Stimulated activated CD4-positive, alpha-beta T cell treated with anti-CD3 and anti-CD28 coated beads, TNF-alpha, amount 100 ng/mL, for 4 hours (primary cell): Measurements from ENCODE around the gene PLXNA2.

ENCODE experiments used
- DNase-seq, 3 experiments: peaks; one replicate each; pipeline ENCODE4 v3.0.0-alpha.2; 2020; ENCODE audit warnings: low read depth in 3 of 3

Gene PLXNA2

GRCh38 chr1:208024406-208024805 lies 219.8 kb downstream of the PLXNA2 start:
- DNase-seq, result no peak

DNA sequence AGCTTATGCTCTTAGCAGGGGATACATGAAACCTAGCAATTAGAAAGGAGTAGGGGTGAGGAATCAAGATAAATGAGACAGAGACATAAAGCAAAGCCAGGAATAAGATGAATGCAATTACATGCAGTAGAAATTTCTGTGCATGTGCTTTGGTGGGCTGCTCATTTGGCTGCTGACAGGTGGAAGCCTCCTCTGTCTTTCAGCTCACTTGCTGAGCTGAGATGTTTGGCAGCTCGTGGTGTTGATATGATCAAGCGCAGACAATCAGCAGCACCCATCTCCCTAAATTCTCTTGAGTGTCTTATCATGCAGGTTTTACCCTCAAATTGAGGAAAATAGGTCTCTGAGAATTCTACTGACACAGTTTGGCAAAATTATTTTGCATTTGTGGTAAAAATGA lies 224.9 kb downstream of the PLXNA2 start:
- DNase-seq, result no peak

GRCh38 chr1:208015255-208015654 lies 228.9 kb downstream of the PLXNA2 start:
- DNase-seq, result no peak

GRCh38 chr1:208013210-208013609 lies 231.0 kb downstream of the PLXNA2 start:
- no peak for DNase-seq

- no peak for DNase-seq
Measured at GRCh38 chr1:208012721-208013120, 231.5 kb downstream of the PLXNA2 start.

GRCh38 chr1:208010487-208011071 lies 233.6 kb downstream of the PLXNA2 start:
- DNase-seq, result no peak

GRCh38 chr1:208009706-208010444 lies 234.3 kb downstream of the PLXNA2 start:
- DNase-seq, result no peak

GRCh38 chr1:208009303-208009702 lies 234.9 kb downstream of the PLXNA2 start:
- DNase-seq, result no peak

- no peak for DNase-seq
Measured at GRCh38 chr1:208008534-208008933, 235.7 kb downstream of the PLXNA2 start.

- DNase-seq, result no peak
Measured at GRCh38 chr1:208007938-208008342, 236.2 kb downstream of the PLXNA2 start.

DNA sequence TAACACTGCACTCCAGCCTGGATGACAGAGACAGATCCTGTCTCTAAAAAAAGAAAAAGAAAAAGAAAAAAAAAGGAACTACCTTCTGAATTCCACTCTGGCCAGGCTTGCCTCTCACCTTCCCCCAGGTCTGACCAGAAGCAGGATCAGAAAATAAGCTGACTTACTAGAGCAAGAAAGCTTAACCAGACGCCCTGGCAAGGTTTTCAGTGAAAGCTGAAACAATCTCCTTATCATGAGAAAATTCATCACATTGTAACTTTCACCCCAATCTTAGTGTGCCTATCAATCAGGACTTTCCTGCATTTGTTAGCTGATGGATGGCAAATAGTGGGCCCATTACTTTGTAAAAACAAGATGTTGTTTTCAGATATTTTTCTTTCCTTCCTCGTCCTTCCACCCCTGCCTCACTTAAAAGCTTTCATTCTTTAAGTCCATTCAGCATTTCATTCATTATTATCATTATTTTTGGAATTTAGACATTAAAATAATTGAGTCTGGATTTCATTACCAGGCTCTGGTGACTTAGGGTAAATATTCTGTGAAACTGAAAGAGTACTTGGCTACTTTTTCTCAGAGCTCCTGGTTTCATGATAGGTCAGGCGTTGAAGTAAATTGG lies 236.8 kb downstream of the PLXNA2 start:
- DNase-seq, result no peak

- no peak for DNase-seq
Measured at GRCh38 chr1:208006258-208006920, 237.8 kb downstream of the PLXNA2 start.

DNA sequence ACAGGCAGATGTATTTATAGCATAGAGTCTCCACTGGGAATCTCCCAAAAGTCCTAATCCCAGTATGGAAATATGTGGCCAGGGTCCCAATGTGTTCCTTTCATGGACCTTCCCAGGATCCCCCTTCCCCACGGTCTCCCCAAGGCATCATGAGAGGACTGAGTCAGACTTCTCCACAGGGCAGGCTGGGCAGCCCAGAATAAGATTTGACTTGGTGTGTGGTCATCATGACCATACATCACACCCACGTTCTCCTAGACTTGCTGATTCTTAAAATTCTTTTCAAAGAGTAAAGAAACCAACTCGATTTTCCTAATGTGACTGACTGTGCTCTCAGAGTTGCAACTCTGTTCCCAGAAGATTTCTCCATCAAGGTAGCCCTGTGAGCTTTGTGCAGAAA lies 239.3 kb downstream of the PLXNA2 start:
- DNase-seq, result no peak

GRCh38 chr1:208003241-208003640 lies 240.9 kb downstream of the PLXNA2 start:
- no peak for DNase-seq

GRCh38 chr1:208002672-208003071 lies 241.5 kb downstream of the PLXNA2 start:
- no peak for DNase-seq

- DNase-seq, result no peak
Measured at GRCh38 chr1:208002078-208002477, 242.1 kb downstream of the PLXNA2 start.

GRCh38 chr1:208000504-208000903 lies 243.7 kb downstream of the PLXNA2 start:
- no peak for DNase-seq

- no peak for DNase-seq
Measured at GRCh38 chr1:207999972-208000371, 244.2 kb downstream of the PLXNA2 start.

GRCh38 chr1:207999274-207999915 lies 244.8 kb downstream of the PLXNA2 start:
- DNase-seq, result no peak

DNA sequence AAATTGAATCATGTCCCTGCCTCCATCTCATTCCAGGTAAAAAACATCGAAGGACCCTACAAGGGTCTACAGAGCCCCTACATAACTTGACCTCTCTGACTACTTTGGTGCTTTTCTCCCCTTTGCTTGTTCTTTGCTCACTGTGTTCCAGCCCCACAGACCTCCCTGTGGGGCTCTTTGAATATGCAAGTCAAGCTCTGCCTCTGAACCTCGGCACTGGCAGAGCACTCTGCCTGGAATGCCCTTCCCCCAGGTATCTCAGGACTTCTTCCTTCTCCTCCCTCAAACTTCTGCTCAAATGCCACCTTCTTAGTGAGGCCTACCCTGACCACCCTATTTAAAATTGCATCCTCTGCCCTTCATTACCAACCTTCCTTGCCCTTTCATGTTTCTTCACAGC lies 245.5 kb downstream of the PLXNA2 start:
- DNase-seq, result no peak

DNA sequence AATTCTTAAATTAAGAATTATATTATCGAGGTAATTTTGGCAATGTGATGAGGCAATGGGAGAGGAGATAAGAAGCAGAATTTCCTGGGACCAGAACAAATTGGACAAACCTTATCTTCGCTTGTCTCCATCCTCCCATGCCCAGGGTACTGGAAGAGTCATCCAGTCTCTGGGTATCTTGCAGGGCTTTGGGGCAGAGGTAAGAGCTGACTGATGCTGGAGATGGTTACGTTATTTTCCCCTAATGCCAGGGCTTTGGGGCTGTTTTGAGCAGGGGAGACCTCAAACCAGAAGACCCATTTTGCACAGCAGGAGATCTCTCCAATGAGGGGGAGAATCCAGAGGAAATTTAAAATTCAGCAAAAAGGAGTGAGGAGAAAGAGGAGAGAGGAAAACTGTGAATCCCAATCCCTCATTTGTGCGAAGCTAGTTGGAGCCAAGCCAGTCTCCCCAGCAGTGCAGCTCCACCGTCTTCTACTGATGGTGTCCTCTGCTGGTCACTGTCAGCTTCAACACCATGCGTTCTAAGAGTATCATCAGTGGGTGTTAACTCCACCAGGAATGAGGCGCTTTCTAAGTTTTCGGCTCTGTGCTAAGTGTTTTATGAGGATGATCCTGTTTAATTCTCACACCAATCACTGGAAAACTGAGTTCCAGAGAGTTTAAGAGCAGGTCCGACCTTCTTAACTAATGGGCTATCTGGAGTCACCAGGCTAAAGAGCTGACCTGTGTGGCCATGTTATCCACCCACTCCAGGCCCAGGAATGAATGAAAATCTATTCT lies 246.5 kb downstream of the PLXNA2 start:
- peak; percentile 2 to 9 (median 5) for DNase-seq
